GM19452 (cell line): ENCODE measurements around the gene DROSHA.
"Not testable (repeated sequence)": the region's sequence is repeated elsewhere in the genome, so short reads cannot be mapped to it uniquely, and the experiment has no call there.

ENCODE experiments used
- ATAC-seq: cut with Tn5 transposase; IDR thresholded peaks from one replicate; pipeline ENCODE4 v1.9.1; 2021; ENCODE audit not compliant: unreplicated experiment

DROSHA gene

GRCh38 chr5:31382051-31382878 is 149.6 kb downstream of the DROSHA start:
- no peak for ATAC-seq

GRCh38 chr5:31381299-31381698 is 150.6 kb downstream of the DROSHA start:
- ATAC-seq = no peak

GRCh38 chr5:31380049-31380448 is 151.8 kb downstream of the DROSHA start:
- no peak for ATAC-seq

- no peak for ATAC-seq
Measured at GRCh38 chr5:31378838-31379237, 153.1 kb downstream of the DROSHA start.

- no peak for ATAC-seq
Measured at GRCh38 chr5:31378136-31378535, 153.8 kb downstream of the DROSHA start.

- ATAC-seq = no peak
Measured at GRCh38 chr5:31377274-31377946, 154.5 kb downstream of the DROSHA start.

- no peak for ATAC-seq
Measured at GRCh38 chr5:31375999-31376720, 155.7 kb downstream of the DROSHA start.

- ATAC-seq = no peak
Measured at GRCh38 chr5:31372124-31372523, 159.8 kb downstream of the DROSHA start.

- ATAC-seq = no peak
Measured at GRCh38 chr5:31366941-31367340, 165.0 kb downstream of the DROSHA start.

GRCh38 chr5:31365776-31366175 is 166.1 kb downstream of the DROSHA start:
- ATAC-seq = no peak

- ATAC-seq = no peak
Measured at GRCh38 chr5:31364881-31365636, 166.8 kb downstream of the DROSHA start.

- ATAC-seq = no peak
Measured at GRCh38 chr5:31362931-31363568, 168.8 kb downstream of the DROSHA start.

- no peak for ATAC-seq
Measured at GRCh38 chr5:31362529-31362900, 169.4 kb downstream of the DROSHA start.

GRCh38 chr5:31361704-31362528 is 170.0 kb downstream of the DROSHA start:
- not testable (repeated sequence) for ATAC-seq

- no peak for ATAC-seq
Measured at GRCh38 chr5:31361234-31361633, 170.7 kb downstream of the DROSHA start.

GRCh38 chr5:31359839-31360238 is 172.1 kb downstream of the DROSHA start:
- no peak for ATAC-seq

GRCh38 chr5:31357038-31357437 is 174.9 kb downstream of the DROSHA start:
- ATAC-seq = no peak

- no peak for ATAC-seq
Measured at GRCh38 chr5:31355337-31355736, 176.6 kb downstream of the DROSHA start.
